Fibroblast of lung (primary cell): Measurements from ENCODE around the gene CDH10. TPM values are rescaled to one million over a fixed set of nuclear protein-coding genes. Genes with fewer than 3 reads are reported as not detected.

Source experiments
- DNase-seq, 2 donors: peaks; one replicate each; pipeline versions ENCODE4 v3.0.0 to v3.0.0-alpha.2; 2010; ENCODE audit warnings: low read depth in 2 of 2
- H2AFZ ChIP-seq: 2 replicates; pipeline ENCODE4 v1.5.1; 2012; ENCODE audit warnings: low read length, control low read depth, inconsistent platforms
- H3K27ac ChIP-seq: 2 replicates; pipeline ENCODE4 v1.5.1; 2011; ENCODE audit warnings: low read length, control low read depth; ENCODE audit not compliant: insufficient read depth
- H3K27me3 ChIP-seq: 2 replicates; pipeline ENCODE4 v1.5.1; 2011; ENCODE audit warnings: mild to moderate bottlenecking, low read length; ENCODE audit not compliant: control insufficient read depth, insufficient read depth
- H3K36me3 ChIP-seq: 2 replicates; pipeline ENCODE4 v1.5.1; 2011; ENCODE audit warnings: low read length; ENCODE audit not compliant: control insufficient read depth, insufficient read depth
- H3K4me1 ChIP-seq: 2 replicates; pipeline ENCODE4 v1.5.1; 2011; ENCODE audit warnings: low read length; ENCODE audit not compliant: control insufficient read depth, insufficient read depth; ENCODE audit errors: extremely low read depth
- H3K4me2 ChIP-seq: 2 replicates; pipeline ENCODE4 v1.5.1; 2011; ENCODE audit warnings: low read length, control low read depth; ENCODE audit not compliant: insufficient read depth; ENCODE audit errors: extremely low read depth
- H3K4me3 ChIP-seq, 4 experiments: fragments of 200-600 bp in 1 of 4; sonication (generic) in 1 of 4; replicated peaks in 1 of 4; 2 replicates each; pipeline ENCODE4 v1.5.1; 2011 to 2016; ENCODE audit warnings: low read length in 4 of 4, low read depth in 3 of 4, mild to moderate bottlenecking in 3 of 4, control low read depth in 2 of 4, inconsistent platforms in 1 of 4, mixed read lengths in 1 of 4; ENCODE audit not compliant: insufficient read depth in 1 of 4; ENCODE audit errors: control extremely low read depth in 1 of 4
- H3K79me2 ChIP-seq: 2 replicates; pipeline ENCODE4 v1.5.1; 2012; ENCODE audit warnings: mild to moderate bottlenecking, low read length, inconsistent platforms; ENCODE audit not compliant: control insufficient read depth, insufficient read depth
- H3K9ac ChIP-seq: 2 replicates; pipeline ENCODE4 v1.5.1; 2011; ENCODE audit warnings: mild to moderate bottlenecking, low read length, control low read depth; ENCODE audit not compliant: insufficient read depth
- H3K9me3 ChIP-seq: 2 replicates; pipeline ENCODE4 v1.5.1; 2012; ENCODE audit warnings: low read depth, low read length; ENCODE audit not compliant: control insufficient read depth, insufficient read depth
- H4K20me1 ChIP-seq: 2 replicates; pipeline ENCODE4 v1.5.1; 2011; ENCODE audit warnings: low read length; ENCODE audit not compliant: control insufficient read depth, insufficient read depth; ENCODE audit errors: extremely low read depth
- EZH2 ChIP-seq: IDR thresholded peaks from 2 replicates; pipeline ENCODE4 v1.5.1; 2012; ENCODE audit warnings: low read length, control low read depth, mild to moderate bottlenecking; ENCODE audit errors: missing control alignments
- polyA plus RNA-seq, 2 donors: library from polyadenylated mRNA; depleted of rRNA in 1 of 2; stranded (reverse) in 1 of 2; unstranded in 1 of 2; fragments of >200 nt; gene quantifications; 2 replicates each; pipeline ENCODE4 v1.2.1, GENCODE V29; 2011 to 2012; ENCODE audit warnings: missing spikeins in 1 of 2
- total RNA-seq: library from RNA; depleted of rRNA; stranded (reverse); fragments of >200 nt; gene quantifications from 2 replicates; pipeline ENCODE4 v1.2.1, GENCODE V29; 2014
- TF ChIP-seq, protein P1 (sequence below), 2 donors: IDR thresholded peaks in 1 of 2; conservative IDR thresholded peaks in 1 of 2; 1 replicate in 1 of 2; 2 replicates in 1 of 2; pipeline ENCODE4 v1.5.1; 2011 to 2012; ENCODE audit warnings: low read length in 2 of 2, control low read depth in 1 of 2, inconsistent platforms in 1 of 2, low read depth in 1 of 2, mild to moderate bottlenecking in 1 of 2

Gene CDH10
- total and polyA plus RNA-seq, 2 donors (not counting 1 experiment from before 2014, with no cell fraction given) = 0.09 to 0.17 TPM

DNA sequence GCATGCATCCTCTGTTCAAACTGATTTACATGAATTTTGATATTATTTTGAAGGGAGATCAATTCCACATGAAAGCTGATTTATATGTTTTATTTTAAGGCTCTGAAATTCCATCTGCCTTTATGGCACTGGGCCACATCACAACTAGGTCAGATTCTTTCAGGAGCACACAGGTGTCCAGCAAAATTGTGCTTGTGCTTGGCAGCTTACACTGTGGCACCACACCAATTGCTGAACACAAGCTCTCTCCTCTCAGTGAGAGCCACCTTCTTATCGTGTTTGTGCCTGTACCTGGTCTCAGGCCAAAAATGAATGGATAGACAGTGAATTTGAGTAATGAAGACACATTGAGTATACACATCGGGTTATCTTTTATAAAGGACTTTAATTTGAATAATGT lies 200.4 kb downstream of the CDH10 start:
- H3K79me2 ChIP-seq = no peaks in the 10 kb centered on the region
- H4K20me1 ChIP-seq = no peaks in the 10 kb centered on the region
- H2AFZ ChIP-seq = no peak overlapping the region
- H3K9me3 ChIP-seq = no peaks in the 10 kb centered on the region
- H3K27me3 ChIP-seq = no peaks in the 10 kb centered on the region
- H3K36me3 ChIP-seq = no peaks in the 10 kb centered on the region
- TF ChIP-seq, protein P1, sequence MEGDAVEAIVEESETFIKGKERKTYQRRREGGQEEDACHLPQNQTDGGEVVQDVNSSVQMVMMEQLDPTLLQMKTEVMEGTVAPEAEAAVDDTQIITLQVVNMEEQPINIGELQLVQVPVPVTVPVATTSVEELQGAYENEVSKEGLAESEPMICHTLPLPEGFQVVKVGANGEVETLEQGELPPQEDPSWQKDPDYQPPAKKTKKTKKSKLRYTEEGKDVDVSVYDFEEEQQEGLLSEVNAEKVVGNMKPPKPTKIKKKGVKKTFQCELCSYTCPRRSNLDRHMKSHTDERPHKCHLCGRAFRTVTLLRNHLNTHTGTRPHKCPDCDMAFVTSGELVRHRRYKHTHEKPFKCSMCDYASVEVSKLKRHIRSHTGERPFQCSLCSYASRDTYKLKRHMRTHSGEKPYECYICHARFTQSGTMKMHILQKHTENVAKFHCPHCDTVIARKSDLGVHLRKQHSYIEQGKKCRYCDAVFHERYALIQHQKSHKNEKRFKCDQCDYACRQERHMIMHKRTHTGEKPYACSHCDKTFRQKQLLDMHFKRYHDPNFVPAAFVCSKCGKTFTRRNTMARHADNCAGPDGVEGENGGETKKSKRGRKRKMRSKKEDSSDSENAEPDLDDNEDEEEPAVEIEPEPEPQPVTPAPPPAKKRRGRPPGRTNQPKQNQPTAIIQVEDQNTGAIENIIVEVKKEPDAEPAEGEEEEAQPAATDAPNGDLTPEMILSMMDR (conservative IDR thresholded peaks at IDR 0.05 in 1 of 2, IDR thresholded peaks at IDR 0.05 in 1 of 2; ENCODE audit: low read depth in 1 of 2, low read length in 2 of 2) = no peak
- TF ChIP-seq EZH2 = no peak
- no peak for DNase-seq
- no peak overlapping the region for H3K4me3 ChIP-seq
- H3K9ac ChIP-seq = no peak overlapping the region
- H3K4me2 ChIP-seq = no peak overlapping the region
- no peaks in the 10 kb centered on the region for H3K4me1 ChIP-seq
- no peak overlapping the region for H3K27ac ChIP-seq

DNA sequence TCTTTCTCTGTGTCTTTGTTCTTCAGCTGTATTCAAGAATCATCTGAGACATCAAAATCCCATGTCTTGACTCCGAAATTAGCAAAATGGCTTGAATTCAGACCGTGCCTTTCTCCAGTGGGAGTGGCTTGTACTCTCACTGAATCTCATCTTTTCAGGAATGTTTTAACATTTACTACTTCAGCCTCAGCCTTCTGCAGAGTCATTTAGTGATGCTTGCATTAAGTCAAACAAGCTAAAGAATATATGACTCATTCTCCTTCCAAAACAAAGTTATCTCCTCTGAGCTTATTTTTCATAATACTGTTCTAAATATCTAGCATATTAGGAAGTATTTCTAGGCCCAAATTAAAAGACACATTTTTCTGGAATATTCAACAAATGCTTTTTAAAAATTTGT lies 205.3 kb downstream of the CDH10 start:
- Histone ChIP-seq H3K4me1 (no peaks in the 10 kb centered on the region), H2AFZ (no peak overlapping the region), H3K9me3 (no peaks in the 10 kb centered on the region), H3K27me3 (no peaks in the 10 kb centered on the region), H3K36me3 (no peaks in the 10 kb centered on the region), H4K20me1 (no peaks in the 10 kb centered on the region), H3K4me2 (no peak overlapping the region), H3K4me3 (no peak overlapping the region), H3K9ac (no peak overlapping the region), H3K27ac (no peak overlapping the region), H3K79me2 (no peaks in the 10 kb centered on the region)
- no peak for DNase-seq
- TF ChIP-seq, protein P1 (conservative IDR thresholded peaks at IDR 0.05 in 1 of 2, IDR thresholded peaks at IDR 0.05 in 1 of 2; ENCODE audit: low read depth in 1 of 2, low read length in 2 of 2) = no peak
- TF ChIP-seq EZH2 = no peak
